HG02852 (cell line): ENCODE results near the gene TMEM185A.
"Not testable (repeated sequence)": the region's sequence is repeated elsewhere in the genome, so short reads cannot be mapped to it uniquely, and the experiment has no call there.

Experiments used
- ATAC-seq: cut with Tn5 transposase; IDR thresholded peaks from one replicate; pipeline ENCODE4 v1.9.1; 2021; ENCODE audit warnings: mild to moderate bottlenecking, moderate library complexity; ENCODE audit not compliant: unreplicated experiment

The TMEM185A gene

GRCh38 chrX:149563359-149563758 lies 68.2 kb downstream of the TMEM185A start:
- ATAC-seq, result no peak

DNA sequence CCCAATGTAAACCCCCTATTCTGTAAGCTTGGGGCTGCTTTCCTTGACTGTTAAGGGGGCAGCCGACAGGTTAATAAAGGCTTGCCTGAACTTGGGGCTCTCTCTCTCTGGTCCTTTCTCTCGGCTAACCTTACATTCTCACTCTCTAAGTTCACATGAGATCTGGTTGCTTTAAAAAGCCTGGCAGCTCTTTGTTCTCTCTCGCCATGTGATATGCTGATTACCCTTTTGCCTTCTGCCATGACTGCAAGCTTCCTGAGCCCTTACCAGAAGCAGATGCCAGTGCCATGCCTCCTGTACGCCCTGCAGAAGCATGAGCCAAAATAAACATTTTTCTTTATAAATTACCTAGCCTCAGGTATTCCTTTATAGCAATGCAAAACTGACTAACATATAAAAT lies 76.3 kb downstream of the TMEM185A start:
- not testable (repeated sequence) for ATAC-seq

GRCh38 chrX:149551939-149552248 lies 79.7 kb downstream of the TMEM185A start:
- not testable (repeated sequence) for ATAC-seq

DNA sequence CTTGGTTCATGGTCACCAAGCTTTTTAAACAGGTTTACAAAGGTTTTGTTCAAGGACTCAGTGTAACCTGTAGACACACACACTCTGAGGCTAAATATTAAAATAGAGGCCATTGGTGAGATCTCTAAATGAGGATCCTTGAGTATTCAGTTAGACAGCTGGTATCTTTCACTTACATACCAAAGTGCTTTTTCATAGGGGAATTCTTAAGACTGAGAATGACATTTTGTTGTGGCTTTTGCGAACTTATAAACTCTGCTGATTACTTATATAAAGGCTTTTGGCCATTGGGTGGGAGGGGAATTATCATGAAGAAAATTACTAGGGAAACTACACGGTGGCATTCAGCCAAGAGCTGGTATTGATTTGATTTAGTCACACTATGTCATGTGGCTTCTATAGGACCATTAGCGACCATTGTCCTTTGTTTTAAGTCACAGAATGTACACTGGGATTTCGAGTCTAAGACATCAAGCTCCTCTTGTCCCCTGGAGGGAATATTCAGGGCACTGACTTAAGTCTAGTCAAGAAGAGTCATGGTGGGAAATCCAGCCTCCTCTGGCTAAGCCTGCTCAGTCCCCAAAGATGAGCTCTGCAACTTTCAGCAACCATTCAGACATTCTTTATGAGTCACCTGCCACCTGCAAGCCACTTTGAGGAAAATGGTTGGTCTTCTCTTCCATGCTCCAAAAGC lies 80.2 kb downstream of the TMEM185A start:
- ATAC-seq, result peak; percentile 52

- ATAC-seq, result not testable (repeated sequence)
These were observed 81.1 kb downstream of the TMEM185A start for GRCh38 chrX:149550454-149550853.

- ATAC-seq, result not testable (repeated sequence)
These were observed 81.9 kb downstream of the TMEM185A start, which contains the start of gene HSFX3 for GRCh38 chrX:149549701-149550100. TSS of gene HSFX3 (minus strand) at chrX:149549924. CDS start at chrX:149549852, 72 bp downstream.

GRCh38 chrX:149547782-149548181 lies 83.8 kb downstream of the TMEM185A start:
- not testable (repeated sequence) for ATAC-seq

- ATAC-seq, result not testable (repeated sequence)
These were observed 84.6 kb downstream of the TMEM185A start for GRCh38 chrX:149546962-149547361.
